ENCODE measurements around the gene LSR.

The LSR gene

DNA sequence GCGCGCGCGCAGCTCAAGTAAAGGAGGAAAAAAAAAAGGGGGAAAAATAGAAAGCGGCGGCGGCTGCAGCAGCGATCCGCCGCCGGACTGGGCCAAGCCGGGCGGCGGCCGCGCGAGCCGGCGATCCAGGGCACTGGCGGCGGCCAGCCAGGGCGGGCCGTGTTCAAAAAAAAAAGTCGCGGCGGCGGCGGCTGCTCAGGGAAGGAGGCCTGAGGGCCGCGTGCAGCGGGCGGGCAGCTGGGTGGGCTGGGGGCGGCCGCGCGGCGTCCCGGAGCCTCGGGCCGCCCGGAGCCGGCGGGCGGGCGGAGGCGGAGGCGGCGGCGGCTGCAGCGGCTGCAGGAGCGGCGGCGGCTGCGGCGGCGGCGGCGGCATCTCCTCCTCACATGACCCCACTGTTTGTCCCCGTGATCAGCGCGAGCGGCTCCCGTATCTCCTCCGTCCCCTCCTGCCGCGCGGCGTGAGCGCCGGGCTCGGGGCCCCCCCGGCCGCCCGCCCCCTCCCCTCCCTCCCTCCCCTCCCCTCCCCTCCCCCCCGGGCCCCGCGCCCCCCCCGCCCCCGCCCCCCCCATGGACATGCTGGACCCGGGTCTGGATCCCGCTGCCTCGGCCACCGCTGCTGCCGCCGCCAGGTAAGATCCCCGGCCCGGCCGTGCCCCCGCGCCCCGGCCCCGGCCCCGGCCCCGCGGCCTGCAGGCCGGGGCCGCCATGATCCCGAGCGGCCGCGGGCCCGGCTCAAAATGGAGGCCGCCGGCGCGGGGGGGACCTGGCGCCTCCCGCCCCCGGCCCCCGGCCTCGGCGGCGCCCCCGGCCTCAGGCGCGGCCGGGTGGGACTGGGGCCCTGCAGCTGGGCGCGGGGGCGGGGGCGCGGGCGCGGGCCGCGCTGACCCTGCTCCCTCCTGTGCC is 20.0 kb downstream of the LSR start, which contains the start of gene USF2:
Gene USF2 (plus strand): TSS at position 427 of the 902 bp plus-strand sequence. CDS start 140 bp downstream, at position 567.
- in situ Hi-C loops (cut with HindIII; ENCODE audit: low pct_ligation_motif_present, low sequenced_read_pairs): no loop called here
- peak; percentile 41 for DNase-seq
- H3K27me3 ChIP-seq (replicated peaks): no peaks in the 10 kb centered on the region
- peak within 1 kb of the TSS; percentile 78 for H3K27ac ChIP-seq
- H3K36me3 ChIP-seq (replicated peaks): peaks cover 17% of the 10 kb centered on the region
- TF ChIP-seq, protein P1, sequence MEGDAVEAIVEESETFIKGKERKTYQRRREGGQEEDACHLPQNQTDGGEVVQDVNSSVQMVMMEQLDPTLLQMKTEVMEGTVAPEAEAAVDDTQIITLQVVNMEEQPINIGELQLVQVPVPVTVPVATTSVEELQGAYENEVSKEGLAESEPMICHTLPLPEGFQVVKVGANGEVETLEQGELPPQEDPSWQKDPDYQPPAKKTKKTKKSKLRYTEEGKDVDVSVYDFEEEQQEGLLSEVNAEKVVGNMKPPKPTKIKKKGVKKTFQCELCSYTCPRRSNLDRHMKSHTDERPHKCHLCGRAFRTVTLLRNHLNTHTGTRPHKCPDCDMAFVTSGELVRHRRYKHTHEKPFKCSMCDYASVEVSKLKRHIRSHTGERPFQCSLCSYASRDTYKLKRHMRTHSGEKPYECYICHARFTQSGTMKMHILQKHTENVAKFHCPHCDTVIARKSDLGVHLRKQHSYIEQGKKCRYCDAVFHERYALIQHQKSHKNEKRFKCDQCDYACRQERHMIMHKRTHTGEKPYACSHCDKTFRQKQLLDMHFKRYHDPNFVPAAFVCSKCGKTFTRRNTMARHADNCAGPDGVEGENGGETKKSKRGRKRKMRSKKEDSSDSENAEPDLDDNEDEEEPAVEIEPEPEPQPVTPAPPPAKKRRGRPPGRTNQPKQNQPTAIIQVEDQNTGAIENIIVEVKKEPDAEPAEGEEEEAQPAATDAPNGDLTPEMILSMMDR (IDR thresholded peaks at IDR 0.05; ENCODE audit: low read depth, low read length, missing control alignments): no peak
- H3K4me3 ChIP-seq (ENCODE audit: low read depth, low read length): peak within 1 kb of the TSS; percentile 84

DNA sequence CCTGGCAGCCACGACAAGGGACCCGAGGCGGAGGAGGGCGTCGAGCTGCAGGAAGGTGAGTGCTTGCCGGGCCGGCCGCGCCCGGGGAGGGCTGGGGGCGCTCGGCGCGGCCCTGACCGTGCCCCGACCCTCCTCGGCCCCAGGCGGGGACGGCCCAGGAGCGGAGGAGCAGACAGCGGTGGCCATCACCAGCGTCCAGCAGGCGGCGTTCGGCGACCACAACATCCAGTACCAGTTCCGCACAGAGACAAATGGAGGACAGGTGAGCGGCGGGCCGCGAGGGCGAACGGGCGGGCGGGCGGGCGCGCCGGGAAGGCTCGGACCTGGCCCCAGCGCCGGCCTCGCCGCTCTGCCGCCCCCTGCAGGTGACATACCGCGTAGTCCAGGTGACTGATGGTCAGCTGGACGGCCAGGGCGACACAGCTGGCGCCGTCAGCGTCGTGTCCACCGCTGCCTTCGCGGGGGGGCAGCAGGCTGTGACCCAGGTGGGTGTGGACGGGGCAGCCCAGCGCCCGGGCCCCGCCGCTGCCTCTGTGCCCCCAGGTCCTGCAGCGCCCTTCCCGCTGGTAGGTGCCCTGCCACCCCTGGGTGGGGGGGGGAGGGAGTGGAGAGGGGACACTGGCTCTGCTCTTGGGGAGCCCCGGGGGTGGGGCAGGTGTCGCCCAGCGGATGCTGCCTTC is 20.8 kb downstream of the LSR start:
- in situ Hi-C loops (cut with HindIII; ENCODE audit: low pct_ligation_motif_present, low sequenced_read_pairs): no loop called here
- peak overlapping the region; percentile 37 for H3K27ac ChIP-seq
- TF ChIP-seq, protein P1 (IDR thresholded peaks at IDR 0.05; ENCODE audit: low read depth, low read length, missing control alignments): peak; percentile 66
- peak; percentile 60 for DNase-seq
- H3K27me3 ChIP-seq (replicated peaks): no peaks in the 10 kb centered on the region
- peaks cover 24% of the 10 kb centered on the region for H3K36me3 ChIP-seq (replicated peaks)
- peak overlapping the region; percentile 55 for H3K4me3 ChIP-seq (ENCODE audit: low read depth, low read length)

GRCh38 chr19:35270381-35270811 is 21.6 kb downstream of the LSR start:
- Histone ChIP-seq H3K27ac (no peak overlapping the region), H3K36me3 (replicated peaks) (peaks cover 27% of the 10 kb centered on the region), H3K27me3 (replicated peaks) (no peaks in the 10 kb centered on the region), H3K4me3 (ENCODE audit: low read depth, low read length) (no peak overlapping the region)
- TF ChIP-seq, protein P1 (IDR thresholded peaks at IDR 0.05; ENCODE audit: low read depth, low read length, missing control alignments): no peak
- DNase-seq: no peak
- in situ Hi-C loops (cut with HindIII; ENCODE audit: low pct_ligation_motif_present, low sequenced_read_pairs): no loop called here

- H3K4me3 ChIP-seq (ENCODE audit: low read depth, low read length): no peak overlapping the region
- H3K27me3 ChIP-seq (replicated peaks): no peaks in the 10 kb centered on the region
- H3K27ac ChIP-seq: no peak overlapping the region
- peaks cover 30% of the 10 kb centered on the region for H3K36me3 ChIP-seq (replicated peaks)
- TF ChIP-seq, protein P1 (IDR thresholded peaks at IDR 0.05; ENCODE audit: low read depth, low read length, missing control alignments): no peak
- no peak for DNase-seq
- in situ Hi-C loops (cut with HindIII; ENCODE audit: low pct_ligation_motif_present, low sequenced_read_pairs): no loop called here
Observed at GRCh38 chr19:35271546-35271945, 22.7 kb downstream of the LSR start.

GRCh38 chr19:35272122-35272719 is 23.4 kb downstream of the LSR start:
- no peak overlapping the region for H3K4me3 ChIP-seq (ENCODE audit: low read depth, low read length)
- in situ Hi-C loops (cut with HindIII; ENCODE audit: low pct_ligation_motif_present, low sequenced_read_pairs): no loop called here
- DNase-seq: no peak
- TF ChIP-seq, protein P1 (IDR thresholded peaks at IDR 0.05; ENCODE audit: low read depth, low read length, missing control alignments): no peak
- H3K36me3 ChIP-seq (replicated peaks): peaks cover 30% of the 10 kb centered on the region
- no peak overlapping the region for H3K27ac ChIP-seq
- no peaks in the 10 kb centered on the region for H3K27me3 ChIP-seq (replicated peaks)
